ENCODE measurements around the gene CCP110.

The CCP110 gene

DNA sequence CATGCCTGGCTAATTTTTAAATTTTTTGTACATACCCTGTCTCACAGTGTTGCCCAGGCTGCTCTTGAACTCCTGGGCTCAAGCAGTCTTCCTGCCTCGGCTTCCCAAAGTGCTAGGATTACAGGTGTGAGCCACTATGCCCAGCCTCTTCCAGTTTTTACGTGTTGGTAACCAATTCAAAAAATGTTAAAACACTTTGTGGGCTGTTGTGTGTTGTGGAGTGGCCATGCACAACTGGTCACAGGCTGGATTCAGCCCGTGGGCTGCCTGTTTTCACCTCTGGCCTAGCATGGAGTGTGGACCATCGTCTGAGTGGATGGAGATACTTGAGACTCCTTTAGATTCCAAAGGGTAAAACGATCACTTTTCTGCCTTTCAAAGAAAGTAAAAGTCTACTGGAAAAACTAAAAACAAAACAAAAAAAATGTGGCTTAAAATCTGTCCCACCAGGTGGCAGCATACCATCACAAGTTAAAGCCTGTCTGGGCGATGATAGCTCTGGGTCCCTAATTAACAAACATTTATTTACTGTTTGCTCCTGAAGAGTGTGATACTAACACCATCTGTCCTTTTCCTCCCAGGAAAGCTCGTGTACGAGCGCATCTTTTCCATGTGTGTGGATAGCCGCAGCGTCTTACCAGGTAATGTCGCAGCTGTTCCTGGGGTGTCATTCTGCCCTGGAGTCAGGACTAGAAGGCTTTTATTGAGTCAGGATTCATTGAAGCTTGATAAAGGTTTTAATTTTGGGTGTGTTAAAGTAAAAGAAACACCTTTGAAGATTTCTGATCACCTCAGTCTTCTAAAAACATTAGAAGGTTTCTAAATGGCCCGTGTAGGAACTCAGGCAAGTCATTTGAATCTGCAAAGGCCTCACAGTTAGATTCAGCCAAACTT is 77.6 kb downstream of the CCP110 start:
- DNase-seq = peak; percentile 25

Measured in NCI-H2107 (cell line).